SK-N-SH treated with all-trans-retinoic acid at 6 μM for 48 hours (cell line): ENCODE results near the gene MATR3.

Experiments
- ATAC-seq: fragments of 200-7000 bp; cut with Tn5 transposase; 3 replicates; pipeline ENCODE4 v1.9.1; 2020; ENCODE audit warnings: mild to moderate bottlenecking, moderate library complexity
- BACH2 ChIP-seq: fragments of 250-450 bp; sonication (Bioruptor Pico); IDR thresholded peaks from 2 replicates; pipeline ENCODE4 v1.9.0; 2021; ENCODE audit warnings: mild to moderate bottlenecking, borderline replicate concordance
- CSDC2 ChIP-seq: fragments of 250-450 bp; sonication (Bioruptor Pico); IDR thresholded peaks from 2 replicates; pipeline ENCODE4 v1.5.0; 2020; ENCODE audit warnings: mild to moderate bottlenecking, moderate library complexity
- CSRNP3 ChIP-seq: fragments of 250-450 bp; sonication (Bioruptor Pico); IDR thresholded peaks from 2 replicates; pipeline ENCODE4 v1.5.1; 2021; ENCODE audit warnings: mild to moderate bottlenecking, moderate library complexity
- ESRRG ChIP-seq: fragments of 250-450 bp; sonication (Bioruptor Pico); IDR thresholded peaks from 2 replicates; pipeline ENCODE4 v1.6.1; 2021; ENCODE audit warnings: mild to moderate bottlenecking
- GLIS3 ChIP-seq: fragments of 250-450 bp; sonication (Bioruptor Pico); IDR thresholded peaks from 2 replicates; pipeline ENCODE4 v1.5.0; 2020; ENCODE audit warnings: mild to moderate bottlenecking, moderate library complexity
- ISL1 ChIP-seq: fragments of 250-450 bp; sonication (Bioruptor Pico); IDR thresholded peaks from 2 replicates; pipeline ENCODE4 v2.1.2; 2022; ENCODE audit warnings: mild to moderate bottlenecking, moderate library complexity
- OSR1 ChIP-seq: fragments of 250-450 bp; sonication (Bioruptor Pico); IDR thresholded peaks from 2 replicates; pipeline ENCODE4 v1.8.0; 2022; ENCODE audit warnings: moderate library complexity, mild to moderate bottlenecking, inconsistent platforms
- PATZ1 ChIP-seq: fragments of 250-450 bp; sonication (Bioruptor Pico); IDR thresholded peaks from 2 replicates; pipeline ENCODE4 v1.8.0; 2020; ENCODE audit warnings: mild to moderate bottlenecking, moderate library complexity, borderline replicate concordance
- PPARA ChIP-seq: fragments of 250-450 bp; sonication (Bioruptor Pico); IDR thresholded peaks from 2 replicates; pipeline ENCODE4 v1.5.0; 2020; ENCODE audit warnings: mild to moderate bottlenecking, borderline replicate concordance
- RARB ChIP-seq: fragments of 250-450 bp; sonication (Bioruptor Pico); IDR thresholded peaks from 2 replicates; pipeline ENCODE4 v1.8.0; 2021; ENCODE audit warnings: mild to moderate bottlenecking, moderate library complexity
- SNAI2 ChIP-seq: fragments of 250-450 bp; sonication (Bioruptor Pico); IDR thresholded peaks from 2 replicates; pipeline ENCODE4 v1.5.0; 2020; ENCODE audit warnings: mild to moderate bottlenecking, moderate library complexity
- TCF4 ChIP-seq: fragments of 250-450 bp; sonication (Bioruptor Pico); IDR thresholded peaks from 2 replicates; pipeline ENCODE4 v1.8.0; 2021; ENCODE audit warnings: mild to moderate bottlenecking, moderate library complexity, borderline replicate concordance
- TOX ChIP-seq: fragments of 250-450 bp; sonication (Bioruptor Pico); IDR thresholded peaks from 2 replicates; pipeline ENCODE4 v1.8.0; 2021; ENCODE audit warnings: mild to moderate bottlenecking, moderate library complexity, borderline replicate concordance
- ZC3H10 ChIP-seq: fragments of 250-450 bp; sonication (Bioruptor Pico); IDR thresholded peaks from 2 replicates; pipeline ENCODE4 v1.5.1; 2021; ENCODE audit warnings: mild to moderate bottlenecking, moderate library complexity
- ZFP3 ChIP-seq: fragments of 250-450 bp; sonication (Bioruptor Pico); IDR thresholded peaks from 2 replicates; pipeline ENCODE4 v1.5.0; 2020; ENCODE audit warnings: mild to moderate bottlenecking, moderate library complexity
- ZFP30 ChIP-seq: fragments of 450-650 bp; formaldehyde crosslinking; IDR thresholded peaks from 2 replicates; pipeline ENCODE4 v1.5.0; 2022; ENCODE audit warnings: mild to moderate bottlenecking, moderate library complexity
- ZNF565 ChIP-seq: fragments of 450-650 bp; formaldehyde crosslinking; conservative IDR thresholded peaks from 2 replicates; pipeline ENCODE4 v1.5.0; 2020; ENCODE audit warnings: low read depth, mild to moderate bottlenecking, moderate library complexity
- ZNF70 ChIP-seq: fragments of 450-650 bp; formaldehyde crosslinking; IDR thresholded peaks from 2 replicates; pipeline ENCODE4 v1.5.0; 2020; ENCODE audit warnings: mild to moderate bottlenecking, moderate library complexity
- ZNF8 ChIP-seq: fragments of 450-650 bp; formaldehyde crosslinking; IDR thresholded peaks from 2 replicates; pipeline ENCODE4 v1.5.0; 2020; ENCODE audit warnings: mild to moderate bottlenecking, moderate library complexity
- TF ChIP-seq, protein P1 (sequence below): fragments of 250-450 bp; sonication (Bioruptor Pico); IDR thresholded peaks from 2 replicates; pipeline ENCODE4 v1.5.1; 2020; ENCODE audit warnings: low read depth, mild to moderate bottlenecking, moderate library complexity
- TF ChIP-seq, protein P2 (sequence below): fragments of 250-450 bp; sonication (Bioruptor Pico); IDR thresholded peaks from 2 replicates; pipeline ENCODE4 v1.5.0; 2020; ENCODE audit warnings: mild to moderate bottlenecking, moderate library complexity

Gene MATR3

DNA sequence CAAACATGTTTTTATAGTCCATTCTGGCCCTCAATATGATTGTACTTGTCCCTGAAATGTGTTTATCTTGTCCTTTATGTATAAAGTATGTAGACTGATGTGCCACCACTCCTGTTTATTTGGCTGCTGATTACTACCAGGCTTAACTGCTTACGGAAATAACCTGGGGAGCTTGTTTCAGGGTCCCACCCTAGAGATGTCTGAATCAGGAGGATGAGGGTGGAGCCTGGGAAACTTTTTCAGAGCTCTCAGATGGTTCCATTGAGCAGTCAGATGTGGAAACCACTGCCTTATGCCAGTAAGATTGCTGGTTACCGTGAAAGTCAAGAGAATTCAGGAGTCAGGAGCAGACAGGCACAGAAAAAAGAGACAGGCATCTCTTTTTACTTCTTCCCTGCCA lies 70.4 kb downstream of the MATR3 start:
- no peak for ATAC-seq
- no peak for TF ChIP-seq PATZ1 (CRISPR knock-in tag)
- no peak for TF ChIP-seq ISL1 (CRISPR knock-in tag)
- no peak for TF ChIP-seq GLIS3 (CRISPR knock-in tag)
- TF ChIP-seq ESRRG (CRISPR knock-in tag), result no peak
- no peak for TF ChIP-seq ZNF565 (CRISPR knock-in tag)

DNA sequence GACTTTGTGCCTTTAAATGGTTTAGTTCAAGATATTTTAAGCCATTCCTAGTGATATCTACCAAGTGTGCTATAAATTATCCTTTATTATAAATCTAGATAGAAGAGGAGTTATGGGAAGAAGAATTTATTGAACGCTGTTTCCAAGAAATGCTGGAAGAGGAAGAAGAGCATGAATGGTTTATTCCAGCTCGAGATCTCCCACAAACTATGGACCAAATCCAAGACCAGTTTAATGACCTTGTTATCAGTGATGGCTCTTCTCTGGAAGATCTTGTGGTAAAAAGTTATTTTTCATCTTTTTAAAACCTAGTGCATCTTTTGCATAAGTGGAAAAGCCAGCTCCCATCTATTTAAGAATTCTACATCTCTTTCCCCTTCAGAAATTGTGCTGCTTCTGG lies 70.9 kb downstream of the MATR3 start:
- no peak for ATAC-seq
- TF ChIP-seq ZC3H10 (CRISPR knock-in tag), result no peak
- TF ChIP-seq ISL1 (CRISPR knock-in tag), result no peak
- TF ChIP-seq, protein P1, sequence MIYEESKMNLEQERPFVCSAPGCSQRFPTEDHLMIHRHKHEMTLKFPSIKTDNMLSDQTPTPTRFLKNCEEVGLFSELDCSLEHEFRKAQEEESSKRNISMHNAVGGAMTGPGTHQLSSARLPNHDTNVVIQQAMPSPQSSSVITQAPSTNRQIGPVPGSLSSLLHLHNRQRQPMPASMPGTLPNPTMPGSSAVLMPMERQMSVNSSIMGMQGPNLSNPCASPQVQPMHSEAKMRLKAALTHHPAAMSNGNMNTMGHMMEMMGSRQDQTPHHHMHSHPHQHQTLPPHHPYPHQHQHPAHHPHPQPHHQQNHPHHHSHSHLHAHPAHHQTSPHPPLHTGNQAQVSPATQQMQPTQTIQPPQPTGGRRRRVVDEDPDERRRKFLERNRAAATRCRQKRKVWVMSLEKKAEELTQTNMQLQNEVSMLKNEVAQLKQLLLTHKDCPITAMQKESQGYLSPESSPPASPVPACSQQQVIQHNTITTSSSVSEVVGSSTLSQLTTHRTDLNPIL (CRISPR knock-in tag), result no peak
- TF ChIP-seq PPARA (CRISPR knock-in tag), result no peak
- no peak for TF ChIP-seq TCF4
- no peak for TF ChIP-seq GLIS3 (CRISPR knock-in tag)
- no peak for TF ChIP-seq ZNF70
- TF ChIP-seq, protein P2, sequence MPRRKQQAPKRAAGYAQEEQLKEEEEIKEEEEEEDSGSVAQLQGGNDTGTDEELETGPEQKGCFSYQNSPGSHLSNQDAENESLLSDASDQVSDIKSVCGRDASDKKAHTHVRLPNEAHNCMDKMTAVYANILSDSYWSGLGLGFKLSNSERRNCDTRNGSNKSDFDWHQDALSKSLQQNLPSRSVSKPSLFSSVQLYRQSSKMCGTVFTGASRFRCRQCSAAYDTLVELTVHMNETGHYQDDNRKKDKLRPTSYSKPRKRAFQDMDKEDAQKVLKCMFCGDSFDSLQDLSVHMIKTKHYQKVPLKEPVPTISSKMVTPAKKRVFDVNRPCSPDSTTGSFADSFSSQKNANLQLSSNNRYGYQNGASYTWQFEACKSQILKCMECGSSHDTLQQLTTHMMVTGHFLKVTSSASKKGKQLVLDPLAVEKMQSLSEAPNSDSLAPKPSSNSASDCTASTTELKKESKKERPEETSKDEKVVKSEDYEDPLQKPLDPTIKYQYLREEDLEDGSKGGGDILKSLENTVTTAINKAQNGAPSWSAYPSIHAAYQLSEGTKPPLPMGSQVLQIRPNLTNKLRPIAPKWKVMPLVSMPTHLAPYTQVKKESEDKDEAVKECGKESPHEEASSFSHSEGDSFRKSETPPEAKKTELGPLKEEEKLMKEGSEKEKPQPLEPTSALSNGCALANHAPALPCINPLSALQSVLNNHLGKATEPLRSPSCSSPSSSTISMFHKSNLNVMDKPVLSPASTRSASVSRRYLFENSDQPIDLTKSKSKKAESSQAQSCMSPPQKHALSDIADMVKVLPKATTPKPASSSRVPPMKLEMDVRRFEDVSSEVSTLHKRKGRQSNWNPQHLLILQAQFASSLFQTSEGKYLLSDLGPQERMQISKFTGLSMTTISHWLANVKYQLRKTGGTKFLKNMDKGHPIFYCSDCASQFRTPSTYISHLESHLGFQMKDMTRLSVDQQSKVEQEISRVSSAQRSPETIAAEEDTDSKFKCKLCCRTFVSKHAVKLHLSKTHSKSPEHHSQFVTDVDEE (CRISPR knock-in tag), result no peak
- no peak for TF ChIP-seq SNAI2
- TF ChIP-seq ZNF565 (CRISPR knock-in tag), result no peak
- no peak for TF ChIP-seq RARB (CRISPR knock-in tag)

DNA sequence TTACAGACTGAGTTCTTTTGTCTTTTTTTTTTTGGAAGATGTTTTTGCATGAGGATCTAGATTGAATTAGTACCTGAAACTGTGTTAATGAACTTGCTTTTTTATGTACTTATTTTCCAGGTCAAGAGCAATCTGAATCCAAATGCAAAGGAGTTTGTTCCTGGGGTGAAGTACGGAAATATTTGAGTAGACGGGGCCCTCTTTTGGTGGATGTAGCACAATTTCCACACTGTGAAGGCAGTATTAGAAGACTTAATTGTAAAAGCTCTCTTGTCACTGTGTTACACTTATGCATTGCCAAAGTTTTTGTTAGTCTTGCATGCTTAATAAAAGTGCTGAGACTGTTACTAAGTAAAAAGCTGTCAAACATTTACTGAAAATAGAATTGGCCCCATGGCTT lies 75.1 kb downstream of the MATR3 start:
- peak; percentile 30 for ATAC-seq
- TF ChIP-seq TOX (CRISPR knock-in tag), result no peak
- no peak for TF ChIP-seq SNAI2
- TF ChIP-seq BACH2 (CRISPR knock-in tag), result no peak
- TF ChIP-seq ZNF70, result no peak
- no peak for TF ChIP-seq OSR1
- TF ChIP-seq, protein P1 (CRISPR knock-in tag), result no peak
- no peak for TF ChIP-seq ZC3H10 (CRISPR knock-in tag)
- TF ChIP-seq ESRRG (CRISPR knock-in tag), result no peak
- no peak for TF ChIP-seq GLIS3 (CRISPR knock-in tag)
- TF ChIP-seq CSRNP3 (CRISPR knock-in tag), result no peak
- no peak for TF ChIP-seq ZNF565 (CRISPR knock-in tag)
- TF ChIP-seq RARB (CRISPR knock-in tag), result no peak
- TF ChIP-seq CSDC2 (CRISPR knock-in tag), result no peak
- TF ChIP-seq, protein P2 (CRISPR knock-in tag), result no peak
- TF ChIP-seq ZFP30 (CRISPR knock-in tag), result no peak
- TF ChIP-seq ZFP3 (CRISPR knock-in tag), result no peak
- TF ChIP-seq ZNF8 (CRISPR knock-in tag), result no peak
